ENCODE results near the gene C15orf61. TPM values are rescaled to one million over a fixed set of nuclear protein-coding genes. Genes with fewer than 3 reads are reported as not detected.

C15orf61 gene
- total RNA-seq (1 to 10 TPM; 2.6 to 5.2 (median 3.3) TPM), polyA plus RNA-seq (1 to 10 TPM; 1.7 to 2.8 TPM)

DNA sequence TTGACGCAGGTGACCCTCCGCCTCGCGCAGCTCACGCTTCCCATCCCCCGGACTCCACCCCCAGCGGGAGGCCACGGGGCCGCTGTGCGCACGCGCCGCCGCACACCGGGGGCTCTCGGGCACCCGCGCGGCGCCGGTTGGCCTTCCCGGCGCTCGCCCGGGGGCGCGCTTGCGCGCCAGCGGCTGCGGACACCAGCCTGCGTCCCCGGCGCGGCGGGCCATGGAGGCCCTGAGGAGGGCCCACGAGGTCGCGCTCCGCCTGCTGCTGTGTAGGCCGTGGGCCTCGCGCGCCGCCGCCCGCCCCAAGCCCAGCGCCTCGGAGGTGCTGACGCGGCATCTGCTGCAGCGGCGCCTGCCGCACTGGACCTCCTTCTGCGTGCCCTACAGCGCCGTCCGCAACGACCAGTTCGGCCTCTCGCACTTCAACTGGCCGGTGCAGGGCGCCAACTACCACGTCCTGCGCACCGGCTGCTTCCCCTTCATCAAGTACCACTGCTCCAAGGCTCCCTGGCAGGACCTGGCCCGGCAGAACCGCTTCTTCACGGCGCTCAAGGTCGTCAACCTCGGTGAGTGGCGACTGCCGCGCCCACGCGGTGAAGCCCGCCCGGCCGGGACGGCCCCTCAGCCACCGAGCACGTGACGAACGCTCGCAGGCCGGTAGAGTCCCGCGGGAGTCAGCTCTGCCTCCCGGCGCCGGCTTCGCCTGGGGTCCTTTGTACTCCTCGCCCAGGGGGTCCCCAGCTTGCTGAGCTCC is at the start of gene C15orf61:
Gene C15orf61, plus strand, starts transcription at position 103 of the 754 bp plus-strand sequence. Its CDS starts 118 bp downstream, at position 221.
- TF ChIP-seq, protein P1, sequence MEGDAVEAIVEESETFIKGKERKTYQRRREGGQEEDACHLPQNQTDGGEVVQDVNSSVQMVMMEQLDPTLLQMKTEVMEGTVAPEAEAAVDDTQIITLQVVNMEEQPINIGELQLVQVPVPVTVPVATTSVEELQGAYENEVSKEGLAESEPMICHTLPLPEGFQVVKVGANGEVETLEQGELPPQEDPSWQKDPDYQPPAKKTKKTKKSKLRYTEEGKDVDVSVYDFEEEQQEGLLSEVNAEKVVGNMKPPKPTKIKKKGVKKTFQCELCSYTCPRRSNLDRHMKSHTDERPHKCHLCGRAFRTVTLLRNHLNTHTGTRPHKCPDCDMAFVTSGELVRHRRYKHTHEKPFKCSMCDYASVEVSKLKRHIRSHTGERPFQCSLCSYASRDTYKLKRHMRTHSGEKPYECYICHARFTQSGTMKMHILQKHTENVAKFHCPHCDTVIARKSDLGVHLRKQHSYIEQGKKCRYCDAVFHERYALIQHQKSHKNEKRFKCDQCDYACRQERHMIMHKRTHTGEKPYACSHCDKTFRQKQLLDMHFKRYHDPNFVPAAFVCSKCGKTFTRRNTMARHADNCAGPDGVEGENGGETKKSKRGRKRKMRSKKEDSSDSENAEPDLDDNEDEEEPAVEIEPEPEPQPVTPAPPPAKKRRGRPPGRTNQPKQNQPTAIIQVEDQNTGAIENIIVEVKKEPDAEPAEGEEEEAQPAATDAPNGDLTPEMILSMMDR (IDR thresholded peaks at IDR 0.05): no peak
- Histone ChIP-seq H3K9me3 (no peaks in the 10 kb centered on the region), H3K27me3 (no peaks in the 10 kb centered on the region), H3K4me1 (peaks cover 0 to 22% (median 20%) of the 10 kb centered on the region in 3 donors), H3K4me3 (peak within 1 kb of the TSS; percentile 69 to 97 (median 80)), H3K36me3 (no peaks in the 10 kb centered on the region), H3K27ac (peak within 1 kb of the TSS; percentile 93 to 98 (median 98))
- intact Hi-C loops (cut with DNase I): no loop called here
- ATAC-seq (peak; percentile 88 to 94 (median 92)), FAIRE-seq (no peak), DNase-seq (peak; percentile 92 to 97 (median 95))
- 0 to 1% methylated on average over 88 to 94 of the region's 94 CpGs for WGBS, 2 donors

- Histone ChIP-seq H3K27ac (no peak overlapping the region), H3K9me3 (no peaks in the 10 kb centered on the region), H3K4me3 (no peak overlapping the region), H3K27me3 (no peaks in the 10 kb centered on the region), H3K4me1 (no peaks in the 10 kb centered on the region), H3K36me3 (no peaks in the 10 kb centered on the region)
- FAIRE-seq (no peak), ATAC-seq (no peak), DNase-seq (no peak)
- TF ChIP-seq, protein P1 (IDR thresholded peaks at IDR 0.05): no peak
- 93 to 96% methylated on average over 1 of the region's 1 CpG for WGBS, 2 donors
- intact Hi-C loops (cut with DNase I): no loop called here
These were observed 48.0 kb upstream of the C15orf61 start for GRCh38 chr15:67472957-67473356.

GRCh38 chr15:67474405-67475110 is 46.4 kb upstream of the C15orf61 start:
- Histone ChIP-seq H3K27me3 (no peaks in the 10 kb centered on the region), H3K27ac (no peak overlapping the region), H3K4me3 (no peak overlapping the region), H3K4me1 (no peaks in the 10 kb centered on the region), H3K9me3 (no peaks in the 10 kb centered on the region), H3K36me3 (no peaks in the 10 kb centered on the region)
- ATAC-seq (no peak), DNase-seq (no peak), FAIRE-seq (no peak)
- intact Hi-C loops (cut with DNase I): no loop called here
- TF ChIP-seq, protein P1 (IDR thresholded peaks at IDR 0.05): no peak
- WGBS, 2 donors: 80 to 81% methylated on average over 5 of the region's 5 CpGs

DNA sequence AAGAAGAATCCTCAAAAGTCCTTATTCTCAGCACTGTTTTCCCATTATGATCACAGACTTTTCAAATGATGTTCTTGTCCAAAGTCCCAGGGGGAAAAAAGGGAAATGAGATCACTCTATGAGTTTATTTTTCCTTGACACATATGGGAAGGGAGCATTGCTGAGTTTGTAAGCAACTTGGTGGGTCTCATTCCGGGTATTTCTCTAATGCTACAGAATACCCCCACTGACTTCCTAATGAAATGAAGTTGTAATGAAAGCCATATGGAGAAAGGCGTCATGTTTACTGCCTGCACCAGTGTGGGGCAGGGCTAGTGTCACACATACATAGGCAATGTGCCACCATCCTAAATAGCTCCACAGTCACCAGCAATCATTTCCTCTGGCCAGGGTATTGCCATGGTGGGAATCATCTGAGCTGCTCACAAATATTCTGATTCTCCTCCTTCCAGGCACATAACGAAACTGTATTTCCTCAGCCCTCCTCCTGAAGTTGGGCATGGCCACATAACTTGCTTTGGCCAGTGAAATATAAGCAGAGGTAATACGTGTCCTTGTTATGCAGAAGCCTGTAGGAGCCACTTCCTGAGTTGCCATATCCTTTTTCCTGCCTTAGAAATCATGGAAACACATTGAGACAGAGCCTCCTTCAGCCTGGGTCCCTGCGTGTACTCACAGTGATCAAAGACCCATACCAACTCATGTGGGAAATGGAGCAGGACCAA is 41.0 kb upstream of the C15orf61 start:
- Histone ChIP-seq H3K27me3 (no peaks in the 10 kb centered on the region), H3K4me3 (no peak overlapping the region), H3K36me3 (no peaks in the 10 kb centered on the region), H3K4me1 (no peaks in the 10 kb centered on the region), H3K9me3 (no peaks in the 10 kb centered on the region), H3K27ac (no peak overlapping the region)
- 85 to 87% methylated on average over 5 of the region's 5 CpGs for WGBS, 2 donors
- ATAC-seq (no peak), FAIRE-seq (no peak), DNase-seq (no peak)
- intact Hi-C loops (cut with DNase I): no loop called here
- TF ChIP-seq, protein P1 (IDR thresholded peaks at IDR 0.05): no peak

Measured in pancreas (tissue), 10 donors.